Panc1 (cell line): ENCODE results near the gene LBR. TPM values are rescaled to one million over a fixed set of nuclear protein-coding genes. Genes with fewer than 3 reads are reported as not detected.

Experiments used
- total RNA-seq: library from RNA; stranded (reverse); gene quantifications from one replicate; pipeline ENCODE4 v1.2.1, GENCODE V29; 2021; ENCODE audit not compliant: unreplicated experiment

Gene LBR
- total RNA-seq, 1 experiment from 2014 or later = 58.2 TPM

Other genes with a start within 250 kb of the LBR start
- gene ENAH, start 225.1 kb upstream of the LBR start, total RNA-seq = 133 TPM